GM21786 (cell line): ENCODE results near the gene TRPM8.

Experiments
- ATAC-seq: cut with Tn5 transposase; IDR thresholded peaks from one replicate; pipeline ENCODE4 v1.9.1; 2021; ENCODE audit not compliant: unreplicated experiment

The TRPM8 gene

GRCh38 chr2:234033885-234034284 lies 116.7 kb downstream of the TRPM8 start:
- no peak for ATAC-seq

- no peak for ATAC-seq
Observed at GRCh38 chr2:234038076-234038802, 121.1 kb downstream of the TRPM8 start.

- ATAC-seq: no peak
Observed at GRCh38 chr2:234044157-234044556, 127.0 kb downstream of the TRPM8 start.

GRCh38 chr2:234046521-234046920 lies 129.3 kb downstream of the TRPM8 start:
- ATAC-seq: no peak

- no peak for ATAC-seq
Observed at GRCh38 chr2:234047361-234047760, 130.2 kb downstream of the TRPM8 start.

GRCh38 chr2:234048049-234048448 lies 130.9 kb downstream of the TRPM8 start:
- ATAC-seq: no peak

GRCh38 chr2:234050455-234051135 lies 133.4 kb downstream of the TRPM8 start, which contains the start of gene SPP2:
Gene SPP2, plus strand, starts transcription at chr2:234050702. Its CDS starts 85 bp downstream, at chr2:234050787.
- ATAC-seq: no peak

- ATAC-seq: no peak
Observed at GRCh38 chr2:234051374-234052070, 134.3 kb downstream of the TRPM8 start.

GRCh38 chr2:234058881-234059280 lies 141.7 kb downstream of the TRPM8 start:
- ATAC-seq: no peak

- no peak for ATAC-seq
Observed at GRCh38 chr2:234060236-234060635, 143.1 kb downstream of the TRPM8 start.

GRCh38 chr2:234061624-234062257 lies 144.6 kb downstream of the TRPM8 start:
- ATAC-seq: no peak

- ATAC-seq: no peak
Observed at GRCh38 chr2:234066587-234066986, 149.4 kb downstream of the TRPM8 start.
